Smooth muscle cell (in vitro differentiated cells): ENCODE data around the gene RPS17. TPM values are rescaled to one million over a fixed set of nuclear protein-coding genes. Genes with fewer than 3 reads are reported as not detected.

Experiments
- DNase-seq: peaks from one replicate; lab custom pipeline; 2025; ENCODE audit not compliant: unreplicated experiment; lab: John Stamatoyannopoulos, UW
- H2AFZ ChIP-seq: fragments of 200-600 bp; sonication (generic); 2 replicates; pipeline ENCODE4 v1.6.0; 2016; ENCODE audit warnings: antibody characterized with exemption, low read depth, mild to moderate bottlenecking
- H3F3A ChIP-seq: fragments of 200-600 bp; sonication (generic); 2 replicates; pipeline ENCODE4 v1.6.0; 2017; ENCODE audit warnings: antibody characterized with exemption, low read depth
- H3K27ac ChIP-seq: fragments of 200-600 bp; sonication (generic); 2 replicates; pipeline ENCODE4 v1.5.1; 2016; ENCODE audit warnings: low read depth, mild to moderate bottlenecking
- H3K27me3 ChIP-seq: fragments of 200-600 bp; sonication (generic); 2 replicates; pipeline ENCODE4 v1.6.1; 2016; ENCODE audit warnings: low read depth, mild to moderate bottlenecking
- H3K36me3 ChIP-seq: fragments of 200-600 bp; sonication (generic); 2 replicates; pipeline ENCODE4 v1.5.1; 2016; ENCODE audit warnings: low read depth
- H3K4me1 ChIP-seq: fragments of 200-600 bp; sonication (generic); 2 replicates; pipeline ENCODE4 v1.5.1; 2016; ENCODE audit warnings: low read depth
- H3K4me2 ChIP-seq: fragments of 200-600 bp; sonication (generic); 2 replicates; pipeline ENCODE4 v1.6.0; 2016; ENCODE audit warnings: mild to moderate bottlenecking
- H3K4me3 ChIP-seq: fragments of 200-600 bp; sonication (generic); 2 replicates; pipeline ENCODE4 v1.5.1; 2016; ENCODE audit warnings: mild to moderate bottlenecking
- H3K79me2 ChIP-seq: fragments of 200-600 bp; sonication (generic); 2 replicates; pipeline ENCODE4 v1.6.0; 2016; ENCODE audit warnings: low read depth, mild to moderate bottlenecking
- H3K9ac ChIP-seq: fragments of 200-600 bp; sonication (generic); 2 replicates; pipeline ENCODE4 v1.6.0; 2016; ENCODE audit warnings: low read depth
- H3K9me3 ChIP-seq: fragments of 200-600 bp; sonication (generic); replicated peaks from 2 replicates; pipeline ENCODE4 v1.5.1; 2016; ENCODE audit warnings: low read depth
- H4K20me1 ChIP-seq: fragments of 200-600 bp; sonication (generic); 2 replicates; pipeline ENCODE4 v1.6.0; 2016; ENCODE audit warnings: low read depth
- WGBS: methylation state at CpG from one replicate; pipeline ENCODE4 v1.1.7; 2016; ENCODE audit warnings: low lambda C conversion rate; 5-methylcytosine and 5-hydroxymethylcytosine counted together
- polyA plus RNA-seq: library from polyadenylated mRNA; unstranded; fragments of >200 nt; fragmentation: Nextera tagmentation; extraction: Ambion mirVana; gene quantifications from 2 replicates; pipeline ENCODE4 v1.2.1, GENCODE V29; 2016
- total RNA-seq: library from RNA; depleted of rRNA; stranded (reverse); fragments of >200 nt; gene quantifications from 2 replicates; pipeline ENCODE4 v1.2.3, GENCODE V29; 2014
- TF ChIP-seq, protein P1 (sequence below): fragments of 200-600 bp; sonication (generic); IDR thresholded peaks from 2 replicates; pipeline ENCODE4 v1.5.1; 2017; ENCODE audit warnings: borderline replicate concordance, mild to moderate bottlenecking, antibody characterized with exemption; ENCODE audit not compliant: insufficient read depth, poor library complexity, severe bottlenecking

RPS17 gene
- total and polyA plus RNA-seq, 2 experiments from 2014 or later: 592 to 4,582 TPM

- H3K27me3 ChIP-seq: no peaks in the 10 kb centered on the region
- TF ChIP-seq, protein P1, sequence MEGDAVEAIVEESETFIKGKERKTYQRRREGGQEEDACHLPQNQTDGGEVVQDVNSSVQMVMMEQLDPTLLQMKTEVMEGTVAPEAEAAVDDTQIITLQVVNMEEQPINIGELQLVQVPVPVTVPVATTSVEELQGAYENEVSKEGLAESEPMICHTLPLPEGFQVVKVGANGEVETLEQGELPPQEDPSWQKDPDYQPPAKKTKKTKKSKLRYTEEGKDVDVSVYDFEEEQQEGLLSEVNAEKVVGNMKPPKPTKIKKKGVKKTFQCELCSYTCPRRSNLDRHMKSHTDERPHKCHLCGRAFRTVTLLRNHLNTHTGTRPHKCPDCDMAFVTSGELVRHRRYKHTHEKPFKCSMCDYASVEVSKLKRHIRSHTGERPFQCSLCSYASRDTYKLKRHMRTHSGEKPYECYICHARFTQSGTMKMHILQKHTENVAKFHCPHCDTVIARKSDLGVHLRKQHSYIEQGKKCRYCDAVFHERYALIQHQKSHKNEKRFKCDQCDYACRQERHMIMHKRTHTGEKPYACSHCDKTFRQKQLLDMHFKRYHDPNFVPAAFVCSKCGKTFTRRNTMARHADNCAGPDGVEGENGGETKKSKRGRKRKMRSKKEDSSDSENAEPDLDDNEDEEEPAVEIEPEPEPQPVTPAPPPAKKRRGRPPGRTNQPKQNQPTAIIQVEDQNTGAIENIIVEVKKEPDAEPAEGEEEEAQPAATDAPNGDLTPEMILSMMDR: no peak
- no peaks in the 10 kb centered on the region for H3K36me3 ChIP-seq
- H3K27ac ChIP-seq: no peak overlapping the region
- 92% methylated on average over 2 of the region's 2 CpGs for WGBS
- H3K4me3 ChIP-seq: no peak overlapping the region
- H3F3A ChIP-seq: no peaks in the 10 kb centered on the region
- peaks cover 16% of the 10 kb centered on the region for H3K4me1 ChIP-seq
- no peak for DNase-seq
- H4K20me1 ChIP-seq: no peaks in the 10 kb centered on the region
- H3K9me3 ChIP-seq: no peaks in the 10 kb centered on the region
- no peak overlapping the region for H3K9ac ChIP-seq
- H2AFZ ChIP-seq: no peak overlapping the region
- no peak overlapping the region for H3K4me2 ChIP-seq
- peaks cover 3% of the 10 kb centered on the region for H3K79me2 ChIP-seq
Measured at GRCh38 chr15:82567661-82568060, 27.4 kb upstream of the RPS17 start.

- Histone ChIP-seq H3K4me1 (peaks cover 19% of the 10 kb centered on the region), H3K4me3 (no peak overlapping the region), H3K27me3 (no peaks in the 10 kb centered on the region), H4K20me1 (no peaks in the 10 kb centered on the region), H2AFZ (no peak overlapping the region), H3F3A (no peaks in the 10 kb centered on the region), H3K9me3 (no peaks in the 10 kb centered on the region), H3K9ac (no peak overlapping the region), H3K27ac (no peak overlapping the region), H3K4me2 (no peak overlapping the region), H3K36me3 (no peaks in the 10 kb centered on the region), H3K79me2 (peaks cover 3% of the 10 kb centered on the region)
- TF ChIP-seq, protein P1: no peak
- DNase-seq: no peak
- WGBS: 41% methylated on average over 1 of the region's 1 CpG
Measured at GRCh38 chr15:82566690-82567089, 26.4 kb upstream of the RPS17 start.

- Histone ChIP-seq H3K36me3 (no peaks in the 10 kb centered on the region), H3K9me3 (no peaks in the 10 kb centered on the region), H3K4me3 (no peak overlapping the region), H3K4me1 (peaks cover 3% of the 10 kb centered on the region), H3K27ac (no peak overlapping the region), H3K27me3 (no peaks in the 10 kb centered on the region), H3K4me2 (no peak overlapping the region), H4K20me1 (no peaks in the 10 kb centered on the region), H3K79me2 (no peaks in the 10 kb centered on the region), H2AFZ (no peak overlapping the region), H3K9ac (no peak overlapping the region), H3F3A (no peaks in the 10 kb centered on the region)
- 85% methylated on average over 1 of the region's 1 CpG for WGBS
- no peak for DNase-seq
- TF ChIP-seq, protein P1: no peak
Measured at GRCh38 chr15:82558502-82558901, 18.2 kb upstream of the RPS17 start.

DNA sequence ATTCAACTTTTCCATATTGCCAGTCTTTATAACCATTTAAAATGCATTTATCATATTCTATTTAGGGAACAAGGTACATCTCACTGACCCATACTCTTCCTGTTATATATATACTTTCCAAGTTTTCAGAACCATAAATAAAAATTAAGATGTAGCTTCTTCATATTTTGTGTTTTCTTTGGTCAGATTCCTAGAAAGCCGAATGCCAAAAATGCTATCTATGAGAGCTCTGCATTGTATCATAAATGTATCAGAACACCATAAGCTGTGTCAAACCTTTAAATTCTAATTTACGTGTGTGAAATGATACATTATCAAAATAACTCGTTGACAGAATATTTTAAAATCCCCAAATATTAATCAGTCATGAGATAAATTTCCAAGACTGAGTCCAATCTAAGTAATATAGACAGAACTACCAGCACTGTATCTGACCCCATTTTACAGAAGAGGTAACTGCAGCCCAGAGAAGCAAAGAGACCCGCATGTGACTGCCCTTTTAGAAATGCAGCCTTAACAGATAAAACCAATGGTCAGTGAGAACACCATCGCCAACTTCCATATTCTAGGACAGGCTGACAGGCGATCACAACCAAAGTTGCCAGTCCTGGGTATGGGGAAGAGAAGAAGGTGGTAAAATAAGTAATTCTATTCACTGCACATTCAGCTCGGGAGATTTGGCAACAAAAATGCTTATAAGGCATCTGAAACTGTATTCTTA is 16.2 kb upstream of the RPS17 start:
- no peak for DNase-seq
- WGBS: 88% methylated on average over 7 of the region's 7 CpGs
- Histone ChIP-seq H3K27ac (no peak overlapping the region), H3K9ac (no peak overlapping the region), H3K4me1 (no peaks in the 10 kb centered on the region), H3K79me2 (no peaks in the 10 kb centered on the region), H3K27me3 (no peaks in the 10 kb centered on the region), H3K9me3 (no peaks in the 10 kb centered on the region), H3K36me3 (no peaks in the 10 kb centered on the region), H3K4me3 (no peak overlapping the region), H4K20me1 (no peaks in the 10 kb centered on the region), H3K4me2 (no peak overlapping the region), H3F3A (no peaks in the 10 kb centered on the region), H2AFZ (no peak overlapping the region)
- TF ChIP-seq, protein P1: no peak
